AG10803 (cell line): Measurements from ENCODE around the gene SRBD1.
A peak's percentile ranks its signal among the peaks of the same experiment; 100 is the strongest.

Source experiments
- DNase-seq: peaks from one replicate; pipeline ENCODE4 v3.0.0; 2010; ENCODE audit warnings: low read depth
- H3K4me3 ChIP-seq: 2 replicates; pipeline ENCODE4 v1.5.1; 2011; ENCODE audit warnings: mild to moderate bottlenecking, low read length, control low read depth
- TF ChIP-seq, protein P1 (sequence below): conservative IDR thresholded peaks from 2 replicates; pipeline ENCODE4 v1.5.1; 2011; ENCODE audit warnings: mild to moderate bottlenecking, low read length, control low read depth, inconsistent platforms

SRBD1 gene

DNA sequence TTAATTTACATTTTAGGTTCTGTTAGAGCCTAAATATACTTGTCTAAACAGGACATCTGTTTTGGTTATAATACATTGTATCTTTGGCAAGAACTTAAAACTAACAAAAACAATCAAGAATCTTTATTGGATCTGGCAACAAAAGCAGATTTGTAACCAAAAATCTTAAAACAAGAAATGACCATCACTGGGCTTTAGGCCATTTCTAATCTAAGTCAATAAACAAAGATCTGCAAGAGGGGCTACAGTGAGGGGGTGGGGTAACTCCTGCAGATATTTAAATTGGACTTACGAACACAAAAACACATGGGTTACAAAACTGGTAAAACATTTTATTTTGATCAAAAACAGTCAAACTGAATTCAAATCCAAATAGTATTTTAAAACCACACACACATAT is 77.3 kb downstream of the SRBD1 start:
- H3K4me3 ChIP-seq = no peak overlapping the region
- TF ChIP-seq, protein P1, sequence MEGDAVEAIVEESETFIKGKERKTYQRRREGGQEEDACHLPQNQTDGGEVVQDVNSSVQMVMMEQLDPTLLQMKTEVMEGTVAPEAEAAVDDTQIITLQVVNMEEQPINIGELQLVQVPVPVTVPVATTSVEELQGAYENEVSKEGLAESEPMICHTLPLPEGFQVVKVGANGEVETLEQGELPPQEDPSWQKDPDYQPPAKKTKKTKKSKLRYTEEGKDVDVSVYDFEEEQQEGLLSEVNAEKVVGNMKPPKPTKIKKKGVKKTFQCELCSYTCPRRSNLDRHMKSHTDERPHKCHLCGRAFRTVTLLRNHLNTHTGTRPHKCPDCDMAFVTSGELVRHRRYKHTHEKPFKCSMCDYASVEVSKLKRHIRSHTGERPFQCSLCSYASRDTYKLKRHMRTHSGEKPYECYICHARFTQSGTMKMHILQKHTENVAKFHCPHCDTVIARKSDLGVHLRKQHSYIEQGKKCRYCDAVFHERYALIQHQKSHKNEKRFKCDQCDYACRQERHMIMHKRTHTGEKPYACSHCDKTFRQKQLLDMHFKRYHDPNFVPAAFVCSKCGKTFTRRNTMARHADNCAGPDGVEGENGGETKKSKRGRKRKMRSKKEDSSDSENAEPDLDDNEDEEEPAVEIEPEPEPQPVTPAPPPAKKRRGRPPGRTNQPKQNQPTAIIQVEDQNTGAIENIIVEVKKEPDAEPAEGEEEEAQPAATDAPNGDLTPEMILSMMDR = no peak
- DNase-seq = peak; percentile 8

DNA sequence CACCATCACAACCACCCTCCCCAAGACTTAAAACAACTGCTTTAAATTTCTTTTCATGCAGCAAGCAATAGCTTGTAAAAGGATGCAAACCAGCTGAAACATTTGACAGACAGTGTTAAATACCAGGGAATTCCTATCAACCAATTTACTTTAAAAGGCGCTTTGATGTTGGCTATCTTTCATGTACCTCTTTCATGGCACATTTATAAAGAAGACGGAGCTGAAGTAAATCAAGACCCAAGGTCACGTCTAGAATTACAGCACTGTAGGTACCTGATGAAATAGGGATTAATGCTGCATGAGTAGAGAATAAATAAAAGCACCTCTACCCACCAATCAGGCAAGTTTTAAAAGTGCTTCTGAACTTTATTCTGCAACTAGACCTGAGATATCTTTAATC is 78.9 kb downstream of the SRBD1 start:
- DNase-seq = no peak
- TF ChIP-seq, protein P1 = no peak
- no peak overlapping the region for H3K4me3 ChIP-seq

DNA sequence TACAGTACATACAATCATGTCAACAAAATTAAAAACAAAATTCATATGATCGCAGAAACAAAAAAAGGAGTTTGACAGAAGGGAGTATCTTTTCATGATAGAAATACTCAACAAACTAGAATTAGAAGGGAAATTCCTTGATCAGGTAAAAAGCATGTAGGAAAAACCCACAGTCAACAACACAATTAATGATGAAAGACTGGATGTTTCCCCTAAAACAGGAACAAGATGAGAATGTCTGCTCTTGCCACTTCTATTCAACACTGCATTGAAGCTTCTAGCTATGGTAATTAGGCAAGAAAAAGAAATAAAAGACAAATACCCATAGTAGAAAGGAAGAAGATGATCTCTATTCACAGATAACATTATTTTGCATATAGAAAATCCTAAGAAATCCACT is 87.1 kb downstream of the SRBD1 start:
- no peak for DNase-seq
- no peak overlapping the region for H3K4me3 ChIP-seq
- TF ChIP-seq, protein P1 = no peak

DNA sequence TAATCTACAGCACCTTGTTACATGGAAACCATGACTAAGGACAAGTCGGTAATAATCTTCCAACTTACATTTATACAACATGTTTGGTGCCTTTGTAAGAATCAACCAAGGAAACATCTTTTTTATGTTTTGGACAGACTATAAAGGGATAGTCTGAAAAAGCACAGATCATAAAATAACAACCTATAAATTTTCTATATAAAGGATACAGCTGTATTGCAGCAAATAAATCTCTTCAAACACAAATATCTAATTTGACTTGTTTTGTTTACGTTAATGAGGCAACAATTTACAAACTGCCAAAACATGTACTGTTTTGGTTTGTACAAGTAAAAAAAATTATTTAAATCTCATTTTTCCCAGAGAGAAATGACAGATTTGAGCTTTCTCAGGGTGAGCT is 92.5 kb downstream of the SRBD1 start:
- DNase-seq = no peak
- TF ChIP-seq, protein P1 = no peak
- H3K4me3 ChIP-seq = no peak overlapping the region

DNA sequence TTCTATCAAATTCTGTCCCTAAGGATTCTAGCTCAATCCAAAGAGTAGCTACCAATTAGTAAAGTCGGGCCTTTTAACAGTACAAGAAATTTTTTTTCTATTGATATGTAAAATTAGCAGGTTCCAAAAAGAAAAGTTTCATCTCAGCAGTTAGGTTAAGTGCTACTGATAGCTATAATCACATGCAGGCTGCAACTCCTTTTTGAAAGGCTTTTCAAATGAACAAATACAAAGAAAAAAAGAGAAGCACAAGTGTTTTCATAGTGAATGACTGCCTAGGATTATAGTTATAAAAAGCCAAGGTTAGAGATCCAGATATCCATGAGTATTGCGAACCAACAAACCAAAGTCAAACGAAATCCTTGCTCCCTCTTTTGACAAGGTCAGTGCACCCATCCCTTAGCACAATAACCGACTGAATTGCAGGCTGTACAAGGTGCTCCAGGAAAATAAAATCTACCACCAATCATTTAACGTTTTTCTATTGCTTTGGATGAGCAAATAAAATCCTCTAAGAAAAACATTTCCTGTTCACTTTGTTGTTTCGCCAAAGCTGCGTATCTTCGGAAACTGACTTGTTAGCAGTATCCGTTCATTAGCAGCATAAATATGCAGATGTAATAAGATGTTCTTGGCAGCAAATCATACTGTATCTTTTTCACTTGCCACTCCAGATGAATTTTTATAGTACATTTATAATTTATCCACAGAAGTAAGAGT is 100.2 kb downstream of the SRBD1 start:
- TF ChIP-seq, protein P1 = no peak
- no peak for DNase-seq
- no peak overlapping the region for H3K4me3 ChIP-seq

DNA sequence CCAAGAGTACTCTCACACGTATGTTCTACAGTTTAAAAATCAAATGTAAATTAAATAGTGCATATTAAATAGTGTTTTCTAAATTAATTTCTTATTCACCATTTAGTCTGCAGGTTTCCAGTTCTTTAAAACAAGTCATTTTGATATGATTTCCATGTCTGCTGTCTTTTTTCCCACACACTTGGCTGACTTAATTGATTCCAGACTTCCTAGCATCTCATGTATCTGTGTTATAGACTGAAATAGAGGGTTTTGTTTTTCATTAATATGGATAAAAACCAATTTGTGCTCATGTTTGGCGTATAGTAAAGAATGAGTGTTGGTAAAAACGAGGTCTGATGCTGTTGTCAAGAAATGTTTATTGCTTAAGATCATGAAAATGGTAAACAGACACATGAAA is 104.3 kb downstream of the SRBD1 start:
- TF ChIP-seq, protein P1 = no peak
- DNase-seq = peak; percentile 5
- no peak overlapping the region for H3K4me3 ChIP-seq

DNA sequence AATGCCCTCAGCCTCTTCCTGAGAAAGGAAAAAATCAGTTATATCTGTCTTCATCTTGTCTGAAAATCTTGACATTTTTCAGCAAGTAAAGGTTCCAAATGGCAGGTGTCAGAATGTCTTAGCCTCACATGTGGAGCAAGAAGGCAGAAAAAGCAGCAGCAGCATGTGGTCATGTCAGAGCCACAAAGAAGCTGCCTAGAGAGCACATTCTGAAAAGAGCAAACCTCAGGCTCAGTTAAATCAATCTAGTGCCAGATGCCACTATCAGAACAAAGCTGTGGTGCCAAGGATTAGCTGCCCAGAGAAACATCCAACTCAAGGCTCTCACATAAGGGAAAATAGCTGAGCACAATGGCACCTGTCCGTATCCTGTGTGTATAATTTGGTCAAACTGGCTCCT is 105.9 kb downstream of the SRBD1 start:
- H3K4me3 ChIP-seq = no peak overlapping the region
- TF ChIP-seq, protein P1 = no peak
- DNase-seq = no peak
